Trophoblast cell (in vitro differentiated cells and primary cell): ENCODE measurements around the gene ADIPOR1.

Experiments used
- DNase-seq, 2 donors: peaks; one replicate each; pipeline ENCODE4 v3.0.0-alpha.2; 2016
- H2AFZ ChIP-seq: 2 replicates; pipeline ENCODE4 v1.6.1; 2013; ENCODE audit warnings: low read length, moderate library complexity, mild to moderate bottlenecking; ENCODE audit not compliant: insufficient read depth, poor library complexity
- H2AK5ac ChIP-seq: 2 replicates; pipeline ENCODE4 v1.6.1; 2013; ENCODE audit warnings: mild to moderate bottlenecking, low read length
- H2BK120ac ChIP-seq: 2 replicates; pipeline ENCODE4 v1.6.1; 2013; ENCODE audit warnings: low read length, mild to moderate bottlenecking, moderate library complexity; ENCODE audit not compliant: insufficient read depth, poor library complexity
- H2BK12ac ChIP-seq: 2 replicates; pipeline ENCODE4 v1.6.1; 2013; ENCODE audit warnings: mild to moderate bottlenecking, low read length, moderate library complexity
- H2BK5ac ChIP-seq: 2 replicates; pipeline ENCODE4 v1.6.1; 2013; ENCODE audit warnings: low read length, low read depth, moderate library complexity, mild to moderate bottlenecking; ENCODE audit not compliant: poor library complexity
- H3K14ac ChIP-seq: 2 replicates; pipeline ENCODE4 v1.6.1; 2013; ENCODE audit warnings: mild to moderate bottlenecking, low read length
- H3K18ac ChIP-seq: 2 replicates; pipeline ENCODE4 v1.6.1; 2013; ENCODE audit warnings: mild to moderate bottlenecking, low read length
- H3K23ac ChIP-seq: 2 replicates; pipeline ENCODE4 v1.6.1; 2013; ENCODE audit warnings: low read length
- H3K27ac ChIP-seq: 2 replicates; pipeline ENCODE4 v1.5.1; 2013; ENCODE audit warnings: low read depth, mild to moderate bottlenecking, inconsistent platforms, low read length, moderate library complexity
- H3K27me3 ChIP-seq: 2 replicates; pipeline ENCODE4 v1.6.1; 2013; ENCODE audit warnings: inconsistent platforms, mild to moderate bottlenecking, low read length, moderate library complexity; ENCODE audit not compliant: insufficient read depth
- H3K36me3 ChIP-seq, 2 experiments: 1 replicate in 1 of 2; 2 replicates in 1 of 2; pipeline ENCODE4 v1.6.1; 2013; ENCODE audit warnings: low read length in 2 of 2, mild to moderate bottlenecking in 2 of 2, moderate library complexity in 1 of 2; ENCODE audit not compliant: insufficient read depth in 2 of 2, control insufficient read depth in 1 of 2
- H3K4ac ChIP-seq: 2 replicates; pipeline ENCODE4 v1.6.1; 2013; ENCODE audit warnings: low read depth, mild to moderate bottlenecking, low read length, moderate library complexity
- H3K4me1 ChIP-seq, 2 experiments: 1 replicate in 1 of 2; 2 replicates in 1 of 2; pipeline ENCODE4 v1.6.1; 2013; ENCODE audit warnings: low read length in 2 of 2, mild to moderate bottlenecking in 2 of 2, moderate library complexity in 1 of 2; ENCODE audit not compliant: insufficient read depth in 2 of 2, control insufficient read depth in 1 of 2
- H3K4me2 ChIP-seq: 2 replicates; pipeline ENCODE4 v1.6.1; 2013; ENCODE audit warnings: inconsistent platforms, mild to moderate bottlenecking, low read length, moderate library complexity
- H3K4me3 ChIP-seq: 2 replicates; pipeline ENCODE4 v1.5.1; 2013; ENCODE audit warnings: mild to moderate bottlenecking, low read depth, low read length, inconsistent platforms
- H3K79me1 ChIP-seq: one replicate; pipeline ENCODE4 v1.6.1; 2013; ENCODE audit warnings: low read length
- H3K79me2 ChIP-seq: 2 replicates; pipeline ENCODE4 v1.6.1; 2013; ENCODE audit warnings: low read length, mild to moderate bottlenecking; ENCODE audit not compliant: control insufficient read depth, insufficient read depth, poor library complexity
- H3K9ac ChIP-seq: 2 replicates; pipeline ENCODE4 v1.6.1; 2013; ENCODE audit warnings: mild to moderate bottlenecking, low read length
- H3K9me3 ChIP-seq: 2 replicates; pipeline ENCODE4 v1.6.1; 2013; ENCODE audit warnings: low read depth, mild to moderate bottlenecking, control low read depth, inconsistent platforms, low read length; ENCODE audit not compliant: insufficient read depth
- H4K12ac ChIP-seq: 2 replicates; pipeline ENCODE4 v1.6.1; 2013; ENCODE audit warnings: low read depth, mild to moderate bottlenecking, low read length, moderate library complexity
- H4K8ac ChIP-seq: 2 replicates; pipeline ENCODE4 v1.6.1; 2013; ENCODE audit warnings: low read depth, mild to moderate bottlenecking, low read length, moderate library complexity
- H4K91ac ChIP-seq: one replicate; pipeline ENCODE4 v1.6.1; 2013; ENCODE audit warnings: low read depth, mild to moderate bottlenecking, low read length, moderate library complexity
- WGBS: extraction: QIAGEN DNeasy Blood & Tissue Kit; methylation state at CpG from one replicate; pipeline ENCODE4 v1.1.7; 2013; ENCODE audit warnings: missing lambda C conversion rate; ENCODE audit not compliant: insufficient read length, insufficient coverage; ENCODE audit errors: extremely low coverage; 5-methylcytosine and 5-hydroxymethylcytosine counted together

The ADIPOR1 gene

DNA sequence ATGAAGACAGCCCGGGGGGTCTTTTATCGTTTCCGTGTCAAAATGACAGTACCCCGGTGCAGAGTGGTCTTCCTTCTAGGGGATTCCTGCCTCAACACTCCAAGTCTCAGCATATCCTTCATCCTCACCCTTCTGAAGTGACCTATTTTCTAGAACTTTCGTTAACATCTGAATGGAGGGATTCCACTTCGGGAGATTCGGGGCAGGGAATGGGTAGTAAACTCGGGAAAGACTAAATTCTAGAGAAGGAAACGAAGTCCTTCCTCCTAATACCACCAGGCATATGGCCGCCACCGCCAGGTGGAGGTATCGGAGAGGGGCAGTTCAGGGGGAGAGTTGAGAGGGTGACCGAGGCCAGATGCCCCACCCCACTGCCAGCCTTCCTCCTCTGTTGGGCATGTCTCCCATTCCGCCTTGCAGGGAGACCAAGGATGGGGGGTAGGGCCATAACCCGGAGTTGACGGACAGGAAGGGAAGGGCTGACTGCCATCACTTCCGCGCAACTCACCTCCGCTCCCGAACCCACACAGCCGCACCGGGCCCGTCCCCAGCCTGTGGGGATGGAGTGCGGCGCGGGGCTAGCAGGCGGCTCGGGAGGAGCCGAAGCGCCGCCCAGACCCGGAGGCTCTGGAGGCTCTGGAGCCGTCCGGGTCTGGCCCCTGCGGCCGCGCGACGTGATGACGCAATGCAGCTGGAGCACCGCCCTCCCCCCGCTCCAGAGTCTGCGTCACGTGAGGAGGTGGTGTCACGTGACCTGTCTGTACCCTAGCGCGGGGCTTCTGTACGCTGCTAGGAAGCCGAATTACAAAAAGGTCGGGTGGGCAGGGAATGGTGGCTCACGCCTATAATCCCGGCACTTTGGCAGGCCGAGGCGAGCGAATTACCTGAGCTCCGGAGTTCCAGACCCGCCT, 31.3 kb downstream of the ADIPOR1 start, which contains the start of gene KLHL12:
KLHL12 (minus strand) TSS at position 654 of the 911 bp plus-strand sequence. CDS start 2,072 bp downstream, outside the sequence.
- Histone ChIP-seq H3K18ac (peak within 1 kb of the TSS; percentile 35), H3K4ac (peak within 1 kb of the TSS; percentile 28), H2AK5ac (no peak within 1 kb of the TSS), H3K27me3 (no peaks in the 10 kb centered on the region), H3K4me3 (peak within 1 kb of the TSS; percentile 92), H3K79me1 (peaks cover 5% of the 10 kb centered on the region), H2BK120ac (peak within 1 kb of the TSS; percentile 6), H3K9ac (peak within 1 kb of the TSS; percentile 84), H3K79me2 (peaks cover 3% of the 10 kb centered on the region), H3K4me2 (peak within 1 kb of the TSS; percentile 90), H4K8ac (peak within 1 kb of the TSS; percentile 91), H3K23ac (no peak within 1 kb of the TSS), H3K36me3 (peaks cover 0 to 2% of the 10 kb centered on the region in 2 experiments), H3K27ac (peak within 1 kb of the TSS; percentile 93), H2AFZ (peak within 1 kb of the TSS; percentile 77), H4K12ac (peak within 1 kb of the TSS; percentile 36), H3K9me3 (no peaks in the 10 kb centered on the region), H3K14ac (peak within 1 kb of the TSS; percentile 45), H4K91ac (peak within 1 kb of the TSS; percentile 29), H3K4me1 (no peaks in the 10 kb centered on the region), H2BK12ac (no peak within 1 kb of the TSS), H2BK5ac (peak within 1 kb of the TSS; percentile 33)
- no CpG with 5 or more reads among the region's 57 CpGs for WGBS
- DNase-seq = peak; percentile 98 to 99

DNA sequence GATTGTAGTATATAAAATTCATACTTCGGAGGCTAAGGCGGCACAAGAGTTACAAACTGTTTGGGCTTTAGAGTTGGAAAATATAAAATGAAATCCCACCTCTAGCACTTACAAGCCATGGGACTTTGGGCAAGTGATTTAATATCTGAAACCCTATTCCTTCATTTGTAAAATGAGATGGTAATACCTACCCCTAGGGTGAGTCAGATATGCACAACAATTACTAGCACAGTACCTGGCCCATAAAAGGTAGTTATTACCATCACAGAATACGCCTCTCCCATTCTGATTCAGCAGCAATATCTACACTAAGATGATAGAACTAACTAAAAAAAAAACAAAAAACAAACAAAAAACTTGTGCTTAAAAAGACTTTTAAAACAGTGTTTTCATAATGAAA, 34.6 kb downstream of the ADIPOR1 start:
- H2BK5ac ChIP-seq = no peak overlapping the region

DNA sequence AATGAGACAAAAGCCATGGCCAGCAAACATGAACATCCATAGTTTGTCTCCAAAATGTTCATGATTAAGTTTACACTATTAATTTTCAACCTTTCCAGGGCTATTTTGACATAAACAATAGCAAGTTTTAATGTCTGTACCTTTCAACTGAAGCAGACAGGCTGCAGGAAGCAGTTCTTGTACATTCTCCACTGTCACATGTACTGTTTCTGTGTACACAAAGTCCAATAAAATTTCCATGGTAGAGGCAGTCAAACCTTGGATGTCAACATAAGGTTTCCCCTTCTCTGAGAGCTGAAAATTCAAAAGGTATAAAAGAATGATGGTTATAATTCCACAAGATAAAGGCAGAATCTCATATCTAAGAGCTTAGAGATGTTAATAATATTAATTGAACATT, 38.5 kb downstream of the ADIPOR1 start:
- Histone ChIP-seq H3K4me3 (no peak overlapping the region), H2AK5ac (no peak overlapping the region), H3K27me3 (no peaks in the 10 kb centered on the region), H2AFZ (no peak overlapping the region), H3K18ac (no peak overlapping the region), H3K4ac (no peak overlapping the region), H3K9me3 (no peaks in the 10 kb centered on the region), H3K4me2 (no peak overlapping the region), H3K4me1 (no peaks in the 10 kb centered on the region), H2BK5ac (no peak overlapping the region), H4K12ac (no peak overlapping the region), H3K9ac (no peak overlapping the region), H3K23ac (no peak overlapping the region), H4K8ac (no peak overlapping the region), H2BK12ac (no peak overlapping the region), H3K79me1 (no peaks in the 10 kb centered on the region), H2BK120ac (no peak overlapping the region), H3K27ac (no peak overlapping the region), H3K79me2 (no peaks in the 10 kb centered on the region), H3K14ac (no peak overlapping the region), H4K91ac (no peak overlapping the region), H3K36me3 (peaks cover 11 to 20% of the 10 kb centered on the region in 2 experiments)
- DNase-seq = no peak

More for the DNA sequence above, 34.6 kb downstream of the ADIPOR1 start:
- Histone ChIP-seq H3K79me2 (peaks cover 3% of the 10 kb centered on the region), H3K4ac (no peak overlapping the region), H4K12ac (no peak overlapping the region), H3K4me1 (no peaks in the 10 kb centered on the region), H3K18ac (no peak overlapping the region), H3K27ac (no peak overlapping the region), H3K14ac (no peak overlapping the region), H3K36me3 (peaks cover 3 to 5% of the 10 kb centered on the region in 2 experiments), H3K9ac (no peak overlapping the region), H3K79me1 (peaks cover 5% of the 10 kb centered on the region), H3K23ac (no peak overlapping the region), H2BK120ac (no peak overlapping the region), H2AFZ (no peak overlapping the region), H4K8ac (no peak overlapping the region), H2AK5ac (no peak overlapping the region), H3K4me2 (no peak overlapping the region), H3K9me3 (no peaks in the 10 kb centered on the region), H4K91ac (no peak overlapping the region), H3K4me3 (no peak overlapping the region), H2BK12ac (no peak overlapping the region), H3K27me3 (no peaks in the 10 kb centered on the region)
- no peak for DNase-seq
- WGBS = no CpG with 5 or more reads among the region's 3 CpGs

DNA sequence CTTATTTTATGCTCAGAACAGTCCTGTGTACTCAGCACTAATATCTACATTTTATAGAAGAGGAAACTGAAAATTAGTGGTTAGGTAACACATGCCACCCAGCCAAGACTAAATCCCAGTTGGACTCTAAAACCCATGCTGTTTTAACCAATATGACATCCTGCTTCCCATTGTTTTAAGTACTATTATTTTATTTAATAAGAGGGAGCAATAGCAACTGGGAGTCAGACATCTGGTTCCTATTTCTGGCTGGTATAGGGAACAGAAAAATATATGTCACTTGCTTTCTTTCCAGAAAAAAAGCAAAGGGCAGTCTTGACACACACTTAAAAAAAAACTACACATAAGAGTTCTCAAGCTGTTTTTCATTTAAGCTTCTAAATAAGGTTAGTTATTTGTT, 43.0 kb downstream of the ADIPOR1 start:
- Histone ChIP-seq H3K9ac (no peak overlapping the region), H3K4me2 (no peak overlapping the region), H3K23ac (no peak overlapping the region), H2BK12ac (no peak overlapping the region), H3K4ac (no peak overlapping the region), H2BK5ac (no peak overlapping the region), H3K18ac (no peak overlapping the region), H3K36me3 (peaks cover 19 to 38% of the 10 kb centered on the region in 2 experiments), H3K27me3 (no peaks in the 10 kb centered on the region), H2AK5ac (no peak overlapping the region), H3K4me1 (no peaks in the 10 kb centered on the region), H3K79me1 (no peaks in the 10 kb centered on the region), H3K79me2 (no peaks in the 10 kb centered on the region), H2BK120ac (no peak overlapping the region), H4K12ac (no peak overlapping the region), H4K91ac (no peak overlapping the region), H3K4me3 (no peak overlapping the region), H3K27ac (no peak overlapping the region), H3K14ac (no peak overlapping the region), H3K9me3 (no peaks in the 10 kb centered on the region), H4K8ac (no peak overlapping the region), H2AFZ (no peak overlapping the region)
- no peak for DNase-seq
